Stimulated activated CD8-positive, alpha-beta memory T cell treated with anti-CD3 and anti-CD28 coated beads, Interleukin-2, amount 100 ng/mL, for 1 hour (primary cell): ENCODE measurements around the gene WNK2.
"Not testable (repeated sequence)": the region's sequence is repeated elsewhere in the genome, so short reads cannot be mapped to it uniquely, and the experiment has no call there.

Experiments
- DNase-seq, 2 donors: peaks; one replicate each; pipeline ENCODE4 v3.0.0-alpha.2; 2020; ENCODE audit warnings: low read depth in 2 of 2

The WNK2 gene

GRCh38 chr9:93332317-93332716 lies 148.4 kb downstream of the WNK2 start:
- no peak for DNase-seq

- no peak for DNase-seq
Observed at GRCh38 chr9:93336720-93337119, 152.8 kb downstream of the WNK2 start.

GRCh38 chr9:93338196-93338595 lies 154.3 kb downstream of the WNK2 start:
- not testable (repeated sequence) for DNase-seq

- no peak for DNase-seq
Observed at GRCh38 chr9:93340091-93340490, 156.2 kb downstream of the WNK2 start.

- DNase-seq = not testable (repeated sequence)
Observed at GRCh38 chr9:93341820-93342219, 157.9 kb downstream of the WNK2 start.

GRCh38 chr9:93342428-93342827 lies 158.5 kb downstream of the WNK2 start:
- DNase-seq = not testable (repeated sequence)

DNA sequence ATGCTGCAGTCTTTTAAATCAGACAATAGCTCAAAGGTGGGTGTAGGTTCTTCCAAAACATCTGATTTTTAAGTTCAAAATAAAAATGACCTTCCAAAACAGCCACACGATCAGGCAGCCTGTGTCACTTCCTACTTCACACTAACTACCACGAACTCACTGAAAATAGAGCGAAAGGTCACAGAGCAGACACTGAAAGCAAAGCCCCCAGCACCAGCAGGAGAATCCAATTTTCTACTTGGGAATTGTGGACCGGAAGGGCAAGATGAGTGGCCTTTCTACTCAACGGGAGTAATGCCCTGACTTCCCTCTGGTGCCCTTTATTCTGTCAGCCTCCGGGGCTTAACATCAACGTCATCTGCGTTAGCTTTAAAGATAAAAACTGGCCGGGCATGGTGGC lies 159.7 kb downstream of the WNK2 start:
- no peak for DNase-seq

- no peak for DNase-seq
Observed at GRCh38 chr9:93345643-93346230, 161.8 kb downstream of the WNK2 start.

GRCh38 chr9:93346231-93347112 lies 162.5 kb downstream of the WNK2 start:
- DNase-seq = no peak

DNA sequence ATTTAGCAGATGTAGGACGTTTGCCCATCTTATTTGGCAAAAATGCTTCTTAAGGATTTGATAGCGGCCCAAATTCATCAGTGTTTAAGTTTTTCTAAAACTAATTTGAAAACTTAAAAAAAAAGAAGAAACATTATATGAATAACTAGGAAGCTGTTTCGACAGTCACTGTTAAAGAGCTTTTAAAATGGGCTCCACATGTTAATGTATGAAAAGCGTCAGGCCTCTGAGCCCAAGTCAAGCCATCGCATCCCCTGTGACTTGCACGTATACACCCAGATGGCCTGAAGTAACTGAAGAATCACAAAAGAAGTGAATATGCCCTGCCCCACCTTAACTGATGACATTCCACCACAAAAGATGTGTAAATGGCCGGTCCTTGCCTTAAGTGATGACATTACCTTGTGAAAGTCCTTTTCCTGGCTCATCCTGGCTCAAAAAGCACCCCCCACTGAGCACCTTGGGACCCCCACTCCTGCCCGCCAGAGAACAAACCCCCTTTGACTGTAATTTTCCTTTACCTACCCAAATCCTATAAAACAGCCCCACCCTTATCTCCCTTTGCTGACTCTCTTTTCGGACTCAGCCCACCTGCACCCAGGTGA lies 163.5 kb downstream of the WNK2 start:
- DNase-seq = not testable (repeated sequence)

DNA sequence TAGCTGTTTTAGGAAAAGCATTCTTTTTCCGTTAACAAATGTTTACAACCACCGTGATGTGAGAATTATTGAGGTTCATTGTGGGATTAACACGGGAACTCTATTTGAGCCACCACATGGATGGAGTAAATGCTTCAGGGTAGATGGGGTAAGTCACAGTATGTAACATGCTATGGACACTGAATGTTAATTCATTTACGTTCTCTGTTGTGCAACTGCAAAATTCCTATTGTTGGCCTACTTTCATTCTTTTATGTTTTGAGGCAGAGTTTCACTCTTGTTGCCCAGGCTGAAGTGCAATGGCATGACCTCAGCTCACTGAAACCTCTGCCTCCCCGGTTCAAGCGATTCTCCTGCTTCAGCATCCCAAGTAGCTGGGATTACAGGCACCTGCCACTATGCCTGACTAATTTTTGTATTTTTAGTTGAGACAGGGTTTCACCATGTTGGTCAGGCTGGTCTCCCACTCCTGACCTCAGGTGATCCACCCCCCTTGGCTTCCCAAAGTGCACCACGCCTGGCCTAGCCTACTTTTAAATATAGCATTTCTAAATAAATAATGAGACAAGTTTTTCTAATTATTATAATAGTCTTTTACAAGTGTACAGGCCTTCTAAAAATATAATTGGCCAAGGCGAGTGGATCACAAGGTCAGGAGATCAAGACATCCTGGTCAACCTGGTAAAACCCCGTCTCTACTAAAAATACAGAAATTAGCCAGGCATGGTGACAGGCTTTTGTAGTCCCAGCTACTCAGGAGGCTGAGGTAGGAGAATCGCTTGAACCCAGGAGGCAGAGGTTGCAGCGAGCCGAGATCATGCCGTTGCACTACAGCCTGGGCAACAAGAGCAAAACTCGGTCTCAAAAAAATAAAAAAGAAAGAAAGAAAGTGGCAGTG lies 169.7 kb downstream of the WNK2 start:
- DNase-seq = not testable (repeated sequence)

- DNase-seq = no peak
Observed at GRCh38 chr9:93354451-93354850, 170.5 kb downstream of the WNK2 start.

DNA sequence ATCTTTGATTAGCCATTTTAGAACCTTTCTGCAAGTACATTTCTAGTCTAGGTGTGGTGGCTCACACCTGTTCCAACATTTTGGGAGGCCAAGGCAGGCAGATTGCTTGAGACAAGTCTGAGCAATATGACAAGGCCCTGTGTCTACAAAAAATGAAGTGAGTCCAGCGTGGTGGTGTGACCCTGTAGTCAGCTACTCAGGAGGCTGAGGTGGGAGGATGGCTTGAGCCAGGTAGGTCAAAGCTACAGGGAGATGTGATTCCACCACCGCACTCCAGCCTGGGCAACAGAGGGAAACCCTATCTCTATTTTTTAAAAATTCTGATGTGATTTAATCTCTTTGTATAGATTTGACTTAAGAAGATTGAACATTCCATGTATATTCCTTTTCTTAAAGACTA lies 171.9 kb downstream of the WNK2 start:
- DNase-seq = no peak

- DNase-seq = no peak
Observed at GRCh38 chr9:93357649-93358048, 173.7 kb downstream of the WNK2 start.

GRCh38 chr9:93359907-93360306 lies 176.0 kb downstream of the WNK2 start:
- not testable (repeated sequence) for DNase-seq

DNA sequence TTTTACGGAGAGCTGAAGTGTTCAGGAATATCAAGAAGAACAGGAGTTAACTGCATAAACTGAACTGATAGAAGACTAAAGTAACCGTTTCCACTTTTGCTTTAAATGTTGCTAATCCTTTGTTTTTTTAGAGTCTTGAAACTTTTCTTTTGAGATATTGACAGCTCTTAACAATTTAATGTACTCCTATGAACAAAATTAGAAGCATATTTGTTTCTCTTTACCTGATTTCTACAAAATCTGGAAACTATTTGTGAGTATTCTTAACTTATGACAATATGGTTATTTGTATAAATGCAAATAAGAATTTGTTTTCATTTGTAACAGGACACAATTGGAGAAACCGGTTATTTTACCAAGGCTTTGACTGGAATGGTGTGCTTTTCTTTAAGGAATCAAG lies 178.1 kb downstream of the WNK2 start:
- no peak for DNase-seq

DNA sequence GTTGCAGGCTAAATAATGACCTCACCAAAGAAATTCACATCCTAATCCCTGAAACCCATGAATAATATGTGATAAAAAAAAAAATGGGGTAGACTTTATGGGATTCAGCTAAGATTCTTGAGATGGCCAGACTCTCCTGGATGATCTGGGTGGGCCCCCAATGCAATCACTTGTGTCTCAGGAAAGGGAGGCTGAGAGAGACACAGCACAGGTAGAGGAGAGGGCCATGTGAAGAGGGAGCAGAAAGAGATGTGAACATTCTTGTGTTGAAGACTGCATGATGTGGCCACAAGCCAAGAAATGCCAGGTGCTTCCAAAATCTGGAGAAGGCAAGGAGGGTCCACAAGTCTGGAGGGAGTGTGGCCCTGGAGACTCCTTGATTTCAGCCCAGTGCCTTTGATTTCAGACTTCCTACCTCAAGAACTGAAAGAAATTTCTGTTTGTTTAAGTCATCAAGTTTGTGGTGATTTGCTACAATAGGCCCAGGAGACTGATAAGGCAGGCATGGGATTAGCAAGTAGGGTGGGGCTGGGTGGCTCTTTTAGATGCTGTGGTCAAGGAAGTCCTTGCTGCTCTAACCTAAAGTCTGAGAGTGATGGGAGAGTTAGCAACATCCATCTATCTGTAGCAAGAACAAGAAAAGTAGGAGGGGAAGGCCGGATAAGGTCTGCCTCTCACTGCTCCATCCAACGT lies 180.9 kb downstream of the WNK2 start:
- DNase-seq = no peak

- no peak for DNase-seq
Observed at GRCh38 chr9:93365427-93366118, 181.6 kb downstream of the WNK2 start.

- no peak for DNase-seq
Observed at GRCh38 chr9:93366119-93366447, 182.1 kb downstream of the WNK2 start.

- not testable (repeated sequence) for DNase-seq
Observed at GRCh38 chr9:93366486-93366885, 182.5 kb downstream of the WNK2 start.

DNA sequence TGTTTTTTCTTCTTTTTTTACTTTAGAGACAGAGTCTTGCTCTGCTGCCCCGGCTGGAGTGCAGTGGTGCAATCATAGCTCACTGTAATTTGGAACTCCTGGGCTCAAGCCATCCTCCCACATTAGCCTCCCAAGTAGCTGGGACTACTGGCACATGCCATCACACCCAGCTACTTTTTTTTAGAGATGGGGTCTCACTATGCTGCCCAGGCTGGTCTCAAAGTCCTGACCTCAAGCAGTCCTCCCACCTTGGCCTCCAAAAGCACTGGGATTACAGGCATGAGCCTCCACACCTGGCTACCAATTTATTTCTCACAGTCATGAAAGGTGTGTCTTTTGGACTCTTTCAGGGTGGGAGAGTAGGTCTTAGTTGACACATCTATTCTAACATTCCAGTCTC lies 184.5 kb downstream of the WNK2 start:
- no peak for DNase-seq
